Measurements from ENCODE around the gene SIRT5.
A peak's percentile ranks its signal among the peaks of the same experiment; 100 is the strongest.

SIRT5 gene

GRCh38 chr6:13613029-13613594 lies 38.7 kb downstream of the SIRT5 start:
- Histone ChIP-seq H3K4me3 (ENCODE audit: low read depth, low read length) (no peak overlapping the region), H3K4me1 (ENCODE audit: control insufficient read depth, insufficient read depth, low read length) (peaks cover 12% of the 10 kb centered on the region), H3K9me3 (ENCODE audit: control insufficient read depth, insufficient read depth, low read depth, low read length) (no peaks in the 10 kb centered on the region), H3K27ac (ENCODE audit: extremely low read depth, low read depth, low read length) (no peak overlapping the region), H3K36me3 (ENCODE audit: control insufficient read depth in 2 of 2, insufficient read depth in 1 of 2, low read length in 2 of 2) (peaks cover 13 to 19% of the 10 kb centered on the region in 2 experiments)
- POLR2A ChIA-PET: interaction anchor here (3.7 kb wide), 1 partner anchor 38 kb away, joined by 49 read pairs; the partner anchor contains the start of gene SIRT5
- CTCF ChIA-PET: interaction anchor here (0.6 to 4.3 kb wide), 4 partner anchors 38 to 713 kb away, joined by 3 to 39 read pairs (median 4); partner anchors contain the start of gene SIRT5
- TF ChIP-seq, protein P1, sequence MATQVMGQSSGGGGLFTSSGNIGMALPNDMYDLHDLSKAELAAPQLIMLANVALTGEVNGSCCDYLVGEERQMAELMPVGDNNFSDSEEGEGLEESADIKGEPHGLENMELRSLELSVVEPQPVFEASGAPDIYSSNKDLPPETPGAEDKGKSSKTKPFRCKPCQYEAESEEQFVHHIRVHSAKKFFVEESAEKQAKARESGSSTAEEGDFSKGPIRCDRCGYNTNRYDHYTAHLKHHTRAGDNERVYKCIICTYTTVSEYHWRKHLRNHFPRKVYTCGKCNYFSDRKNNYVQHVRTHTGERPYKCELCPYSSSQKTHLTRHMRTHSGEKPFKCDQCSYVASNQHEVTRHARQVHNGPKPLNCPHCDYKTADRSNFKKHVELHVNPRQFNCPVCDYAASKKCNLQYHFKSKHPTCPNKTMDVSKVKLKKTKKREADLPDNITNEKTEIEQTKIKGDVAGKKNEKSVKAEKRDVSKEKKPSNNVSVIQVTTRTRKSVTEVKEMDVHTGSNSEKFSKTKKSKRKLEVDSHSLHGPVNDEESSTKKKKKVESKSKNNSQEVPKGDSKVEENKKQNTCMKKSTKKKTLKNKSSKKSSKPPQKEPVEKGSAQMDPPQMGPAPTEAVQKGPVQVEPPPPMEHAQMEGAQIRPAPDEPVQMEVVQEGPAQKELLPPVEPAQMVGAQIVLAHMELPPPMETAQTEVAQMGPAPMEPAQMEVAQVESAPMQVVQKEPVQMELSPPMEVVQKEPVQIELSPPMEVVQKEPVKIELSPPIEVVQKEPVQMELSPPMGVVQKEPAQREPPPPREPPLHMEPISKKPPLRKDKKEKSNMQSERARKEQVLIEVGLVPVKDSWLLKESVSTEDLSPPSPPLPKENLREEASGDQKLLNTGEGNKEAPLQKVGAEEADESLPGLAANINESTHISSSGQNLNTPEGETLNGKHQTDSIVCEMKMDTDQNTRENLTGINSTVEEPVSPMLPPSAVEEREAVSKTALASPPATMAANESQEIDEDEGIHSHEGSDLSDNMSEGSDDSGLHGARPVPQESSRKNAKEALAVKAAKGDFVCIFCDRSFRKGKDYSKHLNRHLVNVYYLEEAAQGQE (tag by site-specific recombination; IDR thresholded peaks at IDR 0.05): peak; percentile 62
- peak; percentile 61 for TF ChIP-seq PRDM10 (tag by site-specific recombination; IDR thresholded peaks at IDR 0.05)
- no peak for TF ChIP-seq GLI4 (tag by site-specific recombination; IDR thresholded peaks at IDR 0.05)

DNA sequence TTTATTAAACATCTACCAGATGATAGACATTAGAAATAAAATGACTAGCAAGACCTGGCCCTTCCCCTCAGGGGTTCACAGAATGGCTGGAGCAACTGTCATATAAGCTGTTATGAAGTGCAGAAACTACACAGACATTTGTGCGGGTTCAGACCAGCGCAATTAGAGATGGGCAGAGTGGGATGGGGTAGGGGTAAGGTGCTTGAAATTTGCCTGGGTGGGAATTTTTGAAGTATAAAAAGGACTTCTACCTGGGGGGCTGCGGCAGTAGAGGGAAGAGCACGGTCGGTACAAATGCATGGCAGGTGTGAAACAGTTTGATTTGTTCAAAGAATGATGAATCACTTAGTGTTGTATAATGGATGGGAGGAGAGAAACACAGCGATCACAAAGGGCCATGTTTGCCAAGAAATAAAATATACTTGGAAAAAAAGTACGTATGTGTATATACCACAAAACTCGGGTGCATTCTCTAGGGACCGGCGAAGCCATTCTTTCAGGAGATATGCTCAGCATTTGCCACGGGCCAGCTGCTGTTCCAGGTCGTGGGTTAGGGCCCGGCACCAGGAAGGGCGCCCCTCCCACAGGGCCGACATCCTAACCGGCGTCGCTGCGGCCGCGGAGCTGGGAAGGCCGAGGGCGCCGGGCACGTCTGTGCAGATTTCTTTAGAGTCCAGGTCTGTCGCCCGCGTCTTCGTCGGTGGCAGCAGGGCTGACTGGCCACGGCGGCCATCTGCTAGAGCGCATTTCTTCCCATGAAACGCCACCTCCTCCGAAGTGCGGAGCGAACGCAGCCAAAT lies 39.9 kb downstream of the SIRT5 start:
- POLR2A ChIA-PET: interaction anchor here (0.6 to 3.7 kb wide), 25 partner anchors 8 to 1342 kb away, joined by 3 to 49 read pairs (median 5); partner anchors contain the start of genes GFOD1, MCUR1, RANBP9 and SIRT5
- CTCF ChIA-PET: interaction anchor here (0.6 to 4.3 kb wide), 16 partner anchors 10 to 1615 kb away, joined by 3 to 39 read pairs (median 4); partner anchors contain the start of genes SIRT5 and TBC1D7
- H3K27ac ChIP-seq (ENCODE audit: extremely low read depth, low read depth, low read length): peak overlapping the region; percentile 60
- H3K4me3 ChIP-seq (ENCODE audit: low read depth, low read length): peak overlapping the region; percentile 73
- TF ChIP-seq ZNF792 (tag by site-specific recombination; IDR thresholded peaks at IDR 0.05) (0 out of 2 replicates have a peak, but pooled peaks have one; percentile 17), ZNF585B (tag by site-specific recombination; IDR thresholded peaks at IDR 0.05) (no peak), ZNF174 (tag by site-specific recombination; IDR thresholded peaks at IDR 0.05) (no peak), ZNF341 (tag by site-specific recombination; IDR thresholded peaks at IDR 0.05; ENCODE audit: low read depth) (peak; percentile 97), KLF8 (tag by site-specific recombination; IDR thresholded peaks at IDR 0.05) (no peak), ZNF324 (tag by site-specific recombination; IDR thresholded peaks at IDR 0.05) (no peak), ZNF521 (tag by site-specific recombination; IDR thresholded peaks at IDR 0.05) (no peak), ZNF350 (tag by site-specific recombination; IDR thresholded peaks at IDR 0.05) (no peak), ZBTB48 (tag by site-specific recombination; IDR thresholded peaks at IDR 0.05) (peak; percentile 37; the same call in 1 of the 2 replicates), ZNF473 (tag by site-specific recombination; IDR thresholded peaks at IDR 0.05) (no peak), ZNF211 (tag by site-specific recombination; IDR thresholded peaks at IDR 0.05; ENCODE audit: low read depth) (no peak), ZNF600 (tag by site-specific recombination; IDR thresholded peaks at IDR 0.05) (no peak; the same call in 1 of the 2 replicates)
- TF ChIP-seq, protein P2, sequence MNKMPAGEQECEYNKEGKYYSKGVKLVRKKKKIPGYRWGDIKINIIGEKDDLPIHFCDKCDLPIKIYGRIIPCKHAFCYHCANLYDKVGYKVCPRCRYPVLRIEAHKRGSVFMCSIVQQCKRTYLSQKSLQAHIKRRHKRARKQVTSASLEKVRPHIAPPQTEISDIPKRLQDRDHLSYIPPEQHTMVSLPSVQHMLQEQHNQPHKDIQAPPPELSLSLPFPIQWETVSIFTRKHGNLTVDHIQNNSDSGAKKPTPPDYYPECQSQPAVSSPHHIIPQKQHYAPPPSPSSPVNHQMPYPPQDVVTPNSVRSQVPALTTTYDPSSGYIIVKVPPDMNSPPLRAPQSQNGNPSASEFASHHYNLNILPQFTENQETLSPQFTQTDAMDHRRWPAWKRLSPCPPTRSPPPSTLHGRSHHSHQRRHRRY (tag by site-specific recombination; IDR thresholded peaks at IDR 0.05): no peak
- TF ChIP-seq, protein P3, sequence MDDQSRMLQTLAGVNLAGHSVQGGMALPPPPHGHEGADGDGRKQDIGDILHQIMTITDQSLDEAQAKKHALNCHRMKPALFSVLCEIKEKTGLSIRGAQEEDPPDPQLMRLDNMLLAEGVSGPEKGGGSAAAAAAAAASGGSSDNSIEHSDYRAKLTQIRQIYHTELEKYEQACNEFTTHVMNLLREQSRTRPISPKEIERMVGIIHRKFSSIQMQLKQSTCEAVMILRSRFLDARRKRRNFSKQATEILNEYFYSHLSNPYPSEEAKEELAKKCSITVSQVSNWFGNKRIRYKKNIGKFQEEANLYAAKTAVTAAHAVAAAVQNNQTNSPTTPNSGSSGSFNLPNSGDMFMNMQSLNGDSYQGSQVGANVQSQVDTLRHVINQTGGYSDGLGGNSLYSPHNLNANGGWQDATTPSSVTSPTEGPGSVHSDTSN (CRISPR knock-in tag; IDR thresholded peaks at IDR 0.05): 0 out of 2 replicates have a peak, but pooled peaks have one; percentile 15
- H3K4me1 ChIP-seq (ENCODE audit: control insufficient read depth, insufficient read depth, low read length): peaks cover 12% of the 10 kb centered on the region
- H3K9me3 ChIP-seq (ENCODE audit: control insufficient read depth, insufficient read depth, low read depth, low read length): no peaks in the 10 kb centered on the region
- H3K36me3 ChIP-seq (ENCODE audit: control insufficient read depth in 2 of 2, insufficient read depth in 1 of 2, low read length in 2 of 2): peaks cover 20 to 29% of the 10 kb centered on the region in 2 experiments

Data from HEK293 (cell line).